GM18520 (cell line): ENCODE measurements around the gene PHF21B.
"Not testable (repeated sequence)": the region's sequence is repeated elsewhere in the genome, so short reads cannot be mapped to it uniquely, and the experiment has no call there.

Experiments
- ATAC-seq: cut with Tn5 transposase; IDR thresholded peaks from one replicate; pipeline ENCODE4 v1.9.1; 2021; ENCODE audit not compliant: unreplicated experiment

The PHF21B gene

GRCh38 chr22:44936201-44936600, 73.6 kb downstream of the PHF21B start:
- no peak for ATAC-seq

- ATAC-seq: no peak
These were observed 74.1 kb downstream of the PHF21B start for GRCh38 chr22:44935724-44936123.

GRCh38 chr22:44934454-44934735, 75.4 kb downstream of the PHF21B start:
- ATAC-seq: no peak

- no peak for ATAC-seq
These were observed 75.9 kb downstream of the PHF21B start for GRCh38 chr22:44933666-44934453.

- no peak for ATAC-seq
These were observed 77.3 kb downstream of the PHF21B start for GRCh38 chr22:44932493-44932892.

GRCh38 chr22:44931766-44932165, 78.0 kb downstream of the PHF21B start:
- ATAC-seq: no peak

- ATAC-seq: no peak
These were observed 78.7 kb downstream of the PHF21B start for GRCh38 chr22:44931077-44931540.

GRCh38 chr22:44930711-44931035, 79.1 kb downstream of the PHF21B start:
- no peak for ATAC-seq

GRCh38 chr22:44930016-44930710, 79.6 kb downstream of the PHF21B start:
- no peak for ATAC-seq

GRCh38 chr22:44929359-44930015, 80.3 kb downstream of the PHF21B start:
- ATAC-seq: no peak

- ATAC-seq: no peak
These were observed 81.0 kb downstream of the PHF21B start for GRCh38 chr22:44928711-44929358.

GRCh38 chr22:44928136-44928463, 81.7 kb downstream of the PHF21B start:
- ATAC-seq: no peak

GRCh38 chr22:44927463-44928135, 82.2 kb downstream of the PHF21B start:
- ATAC-seq: no peak

GRCh38 chr22:44926491-44927415, 83.1 kb downstream of the PHF21B start:
- no peak for ATAC-seq

- ATAC-seq: no peak
These were observed 83.7 kb downstream of the PHF21B start for GRCh38 chr22:44926124-44926475.

GRCh38 chr22:44925465-44926123, 84.2 kb downstream of the PHF21B start:
- no peak for ATAC-seq

- ATAC-seq: no peak
These were observed 85.1 kb downstream of the PHF21B start for GRCh38 chr22:44924710-44925109.

- ATAC-seq: no peak
These were observed 85.7 kb downstream of the PHF21B start for GRCh38 chr22:44924098-44924497.

GRCh38 chr22:44921766-44922165, 88.0 kb downstream of the PHF21B start:
- ATAC-seq: not testable (repeated sequence)

- no peak for ATAC-seq
These were observed 89.6 kb downstream of the PHF21B start for GRCh38 chr22:44920183-44920582.
